ENCODE measurements around the gene HMGN2.

DNA sequence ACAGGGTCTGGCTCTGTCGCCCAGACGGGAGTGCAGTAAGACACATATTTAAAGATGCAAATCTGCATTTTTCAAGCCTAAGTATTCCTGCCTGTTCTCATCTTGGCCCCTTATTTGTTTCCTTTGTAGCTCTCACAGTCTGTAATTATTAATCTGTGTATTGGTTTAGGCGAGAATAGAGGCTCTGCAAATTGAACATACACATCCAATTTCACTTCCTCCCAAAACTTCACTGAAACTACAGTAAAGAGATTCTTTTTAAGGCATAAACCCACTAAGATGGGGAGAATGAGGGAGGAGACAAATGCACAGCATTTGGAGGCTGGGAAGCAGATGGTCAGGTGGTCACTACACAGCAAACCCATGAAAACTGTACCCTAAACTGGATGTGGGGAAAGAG lies 21.0 kb downstream of the HMGN2 start:
- TF ChIP-seq POLR2A (IDR thresholded peaks at IDR 0.05), result no peak
- TF ChIP-seq, protein P1, sequence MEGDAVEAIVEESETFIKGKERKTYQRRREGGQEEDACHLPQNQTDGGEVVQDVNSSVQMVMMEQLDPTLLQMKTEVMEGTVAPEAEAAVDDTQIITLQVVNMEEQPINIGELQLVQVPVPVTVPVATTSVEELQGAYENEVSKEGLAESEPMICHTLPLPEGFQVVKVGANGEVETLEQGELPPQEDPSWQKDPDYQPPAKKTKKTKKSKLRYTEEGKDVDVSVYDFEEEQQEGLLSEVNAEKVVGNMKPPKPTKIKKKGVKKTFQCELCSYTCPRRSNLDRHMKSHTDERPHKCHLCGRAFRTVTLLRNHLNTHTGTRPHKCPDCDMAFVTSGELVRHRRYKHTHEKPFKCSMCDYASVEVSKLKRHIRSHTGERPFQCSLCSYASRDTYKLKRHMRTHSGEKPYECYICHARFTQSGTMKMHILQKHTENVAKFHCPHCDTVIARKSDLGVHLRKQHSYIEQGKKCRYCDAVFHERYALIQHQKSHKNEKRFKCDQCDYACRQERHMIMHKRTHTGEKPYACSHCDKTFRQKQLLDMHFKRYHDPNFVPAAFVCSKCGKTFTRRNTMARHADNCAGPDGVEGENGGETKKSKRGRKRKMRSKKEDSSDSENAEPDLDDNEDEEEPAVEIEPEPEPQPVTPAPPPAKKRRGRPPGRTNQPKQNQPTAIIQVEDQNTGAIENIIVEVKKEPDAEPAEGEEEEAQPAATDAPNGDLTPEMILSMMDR (IDR thresholded peaks at IDR 0.05 in 4 of 5, conservative IDR thresholded peaks at IDR 0.05 in 1 of 5), result no peak

Data from gastrocnemius medialis (tissue), 4 donors.